Measurements from ENCODE around the gene MACROD2. TPM values are rescaled to one million over a fixed set of nuclear protein-coding genes. Genes with fewer than 3 reads are reported as not detected.

The MACROD2 gene
- polyA plus RNA-seq, 1 donor from 2014 or later: 23.2 TPM

DNA sequence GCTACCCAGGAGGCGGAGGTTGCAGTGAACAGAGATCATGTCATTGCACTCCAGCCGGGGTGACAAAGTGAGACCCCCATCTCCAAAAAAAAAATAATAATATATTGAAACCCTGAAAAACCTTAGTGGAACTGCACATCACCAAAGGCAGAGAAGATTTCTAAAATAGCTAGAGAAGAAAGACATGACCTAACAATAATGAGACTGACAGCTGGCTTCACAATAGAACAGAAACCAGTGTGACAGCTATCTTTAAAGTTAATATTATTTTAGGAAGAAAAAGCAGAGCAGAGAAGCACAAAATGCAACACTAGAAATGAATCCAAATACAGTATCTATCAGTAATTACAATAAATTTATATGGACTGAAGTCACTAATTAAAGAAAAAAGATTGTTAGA is 409.2 kb downstream of the MACROD2 start:
- H3K36me3 ChIP-seq (ENCODE audit: insufficient read depth, low read length): no peaks in the 10 kb centered on the region

DNA sequence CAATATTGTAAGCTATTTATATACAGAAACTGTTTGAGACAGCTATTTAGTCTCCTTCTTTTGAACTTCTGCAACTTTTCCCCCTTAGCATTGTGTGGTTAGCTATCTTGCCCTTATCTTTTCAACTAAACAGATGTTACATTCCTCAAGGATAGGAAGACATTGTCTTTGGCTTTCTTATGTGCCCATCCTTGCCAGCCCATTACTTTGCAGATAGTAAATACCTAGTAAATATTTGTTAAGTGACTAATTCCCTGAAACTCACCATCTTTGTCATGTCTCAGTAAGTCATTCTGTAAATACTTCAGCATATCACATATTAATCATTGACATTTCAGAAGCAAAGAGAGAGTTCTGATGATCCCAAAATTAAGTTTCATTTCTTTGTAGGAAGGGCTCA is 411.2 kb downstream of the MACROD2 start:
- no peaks in the 10 kb centered on the region for H3K9me3 ChIP-seq (ENCODE audit: low read length)
- H3K79me2 ChIP-seq (replicated peaks; ENCODE audit: insufficient read depth, low read length): no peaks in the 10 kb centered on the region
- TF ChIP-seq MXI1 (conservative IDR thresholded peaks at IDR 0.05; ENCODE audit: poor library complexity, severe bottlenecking): no peak
- TF ChIP-seq, protein P1, sequence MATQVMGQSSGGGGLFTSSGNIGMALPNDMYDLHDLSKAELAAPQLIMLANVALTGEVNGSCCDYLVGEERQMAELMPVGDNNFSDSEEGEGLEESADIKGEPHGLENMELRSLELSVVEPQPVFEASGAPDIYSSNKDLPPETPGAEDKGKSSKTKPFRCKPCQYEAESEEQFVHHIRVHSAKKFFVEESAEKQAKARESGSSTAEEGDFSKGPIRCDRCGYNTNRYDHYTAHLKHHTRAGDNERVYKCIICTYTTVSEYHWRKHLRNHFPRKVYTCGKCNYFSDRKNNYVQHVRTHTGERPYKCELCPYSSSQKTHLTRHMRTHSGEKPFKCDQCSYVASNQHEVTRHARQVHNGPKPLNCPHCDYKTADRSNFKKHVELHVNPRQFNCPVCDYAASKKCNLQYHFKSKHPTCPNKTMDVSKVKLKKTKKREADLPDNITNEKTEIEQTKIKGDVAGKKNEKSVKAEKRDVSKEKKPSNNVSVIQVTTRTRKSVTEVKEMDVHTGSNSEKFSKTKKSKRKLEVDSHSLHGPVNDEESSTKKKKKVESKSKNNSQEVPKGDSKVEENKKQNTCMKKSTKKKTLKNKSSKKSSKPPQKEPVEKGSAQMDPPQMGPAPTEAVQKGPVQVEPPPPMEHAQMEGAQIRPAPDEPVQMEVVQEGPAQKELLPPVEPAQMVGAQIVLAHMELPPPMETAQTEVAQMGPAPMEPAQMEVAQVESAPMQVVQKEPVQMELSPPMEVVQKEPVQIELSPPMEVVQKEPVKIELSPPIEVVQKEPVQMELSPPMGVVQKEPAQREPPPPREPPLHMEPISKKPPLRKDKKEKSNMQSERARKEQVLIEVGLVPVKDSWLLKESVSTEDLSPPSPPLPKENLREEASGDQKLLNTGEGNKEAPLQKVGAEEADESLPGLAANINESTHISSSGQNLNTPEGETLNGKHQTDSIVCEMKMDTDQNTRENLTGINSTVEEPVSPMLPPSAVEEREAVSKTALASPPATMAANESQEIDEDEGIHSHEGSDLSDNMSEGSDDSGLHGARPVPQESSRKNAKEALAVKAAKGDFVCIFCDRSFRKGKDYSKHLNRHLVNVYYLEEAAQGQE (IDR thresholded peaks at IDR 0.05; ENCODE audit: borderline replicate concordance): no peak
- H3K36me3 ChIP-seq (ENCODE audit: insufficient read depth, low read length): no peaks in the 10 kb centered on the region
- H2AFZ ChIP-seq (ENCODE audit: low read depth, low read length): no peak overlapping the region
- peaks cover 6% of the 10 kb centered on the region for H3K27me3 ChIP-seq (ENCODE audit: insufficient read depth, low read depth, low read length)
- H3K4me3 ChIP-seq (ENCODE audit: low read length): no peak overlapping the region
- no peaks in the 10 kb centered on the region for H4K20me1 ChIP-seq (ENCODE audit: insufficient read depth)
- no peak overlapping the region for H3K27ac ChIP-seq (ENCODE audit: low read length)
- H3K9me2 ChIP-seq (ENCODE audit: insufficient read depth, low read length): no peaks in the 10 kb centered on the region
- H3K9ac ChIP-seq (ENCODE audit: low read length): no peak overlapping the region
- no peak overlapping the region for H3K4me2 ChIP-seq (ENCODE audit: low read length)
- H3F3A ChIP-seq (ENCODE audit: insufficient read depth, low read length, poor library complexity, severe bottlenecking): no peaks in the 10 kb centered on the region

More for the DNA sequence above, 409.2 kb downstream of the MACROD2 start:
- no peak overlapping the region for H3K4me2 ChIP-seq (ENCODE audit: low read length)
- H3K9me3 ChIP-seq (ENCODE audit: low read length): no peaks in the 10 kb centered on the region
- no peak overlapping the region for H2AFZ ChIP-seq (ENCODE audit: low read depth, low read length)
- no peak overlapping the region for H3K9ac ChIP-seq (ENCODE audit: low read length)
- no peak overlapping the region for H3K4me3 ChIP-seq (ENCODE audit: low read length)
- no peak for TF ChIP-seq POLR2AphosphoS5 (IDR thresholded peaks at IDR 0.05)
- TF ChIP-seq, protein P2, sequence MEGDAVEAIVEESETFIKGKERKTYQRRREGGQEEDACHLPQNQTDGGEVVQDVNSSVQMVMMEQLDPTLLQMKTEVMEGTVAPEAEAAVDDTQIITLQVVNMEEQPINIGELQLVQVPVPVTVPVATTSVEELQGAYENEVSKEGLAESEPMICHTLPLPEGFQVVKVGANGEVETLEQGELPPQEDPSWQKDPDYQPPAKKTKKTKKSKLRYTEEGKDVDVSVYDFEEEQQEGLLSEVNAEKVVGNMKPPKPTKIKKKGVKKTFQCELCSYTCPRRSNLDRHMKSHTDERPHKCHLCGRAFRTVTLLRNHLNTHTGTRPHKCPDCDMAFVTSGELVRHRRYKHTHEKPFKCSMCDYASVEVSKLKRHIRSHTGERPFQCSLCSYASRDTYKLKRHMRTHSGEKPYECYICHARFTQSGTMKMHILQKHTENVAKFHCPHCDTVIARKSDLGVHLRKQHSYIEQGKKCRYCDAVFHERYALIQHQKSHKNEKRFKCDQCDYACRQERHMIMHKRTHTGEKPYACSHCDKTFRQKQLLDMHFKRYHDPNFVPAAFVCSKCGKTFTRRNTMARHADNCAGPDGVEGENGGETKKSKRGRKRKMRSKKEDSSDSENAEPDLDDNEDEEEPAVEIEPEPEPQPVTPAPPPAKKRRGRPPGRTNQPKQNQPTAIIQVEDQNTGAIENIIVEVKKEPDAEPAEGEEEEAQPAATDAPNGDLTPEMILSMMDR (IDR thresholded peaks at IDR 0.05; ENCODE audit: poor library complexity, severe bottlenecking): no peak
- TF ChIP-seq RAD21 (conservative IDR thresholded peaks at IDR 0.05): no peak
- TF ChIP-seq EP300 (conservative IDR thresholded peaks at IDR 0.05; ENCODE audit: poor library complexity, severe bottlenecking): no peak
- TF ChIP-seq MXI1 (conservative IDR thresholded peaks at IDR 0.05; ENCODE audit: poor library complexity, severe bottlenecking): no peak
- TF ChIP-seq SMC3 (conservative IDR thresholded peaks at IDR 0.05; ENCODE audit: poor library complexity): no peak
- TF ChIP-seq, protein P1 (IDR thresholded peaks at IDR 0.05; ENCODE audit: borderline replicate concordance): no peak
- no peak for TF ChIP-seq EZH2 (IDR thresholded peaks at IDR 0.05; ENCODE audit: borderline replicate concordance, insufficient read depth, low read length, poor library complexity, severe bottlenecking)
- no peak for TF ChIP-seq TAF1 (IDR thresholded peaks at IDR 0.05; ENCODE audit: low read depth)
- H3K27ac ChIP-seq (ENCODE audit: low read length): no peak overlapping the region
- no peaks in the 10 kb centered on the region for H3F3A ChIP-seq (ENCODE audit: insufficient read depth, low read length, poor library complexity, severe bottlenecking)
- H4K20me1 ChIP-seq (ENCODE audit: insufficient read depth): no peaks in the 10 kb centered on the region
- peaks cover 6% of the 10 kb centered on the region for H3K27me3 ChIP-seq (ENCODE audit: insufficient read depth, low read depth, low read length)
- H3K9me2 ChIP-seq (ENCODE audit: insufficient read depth, low read length): no peaks in the 10 kb centered on the region
- H3K79me2 ChIP-seq (replicated peaks; ENCODE audit: insufficient read depth, low read length): no peaks in the 10 kb centered on the region
